ENCODE results near the gene MRFAP1L1. TPM values are rescaled to one million over a fixed set of nuclear protein-coding genes. Genes with fewer than 3 reads are reported as not detected.

MRFAP1L1 gene
- total and polyA plus RNA-seq, 2 donors (not counting 3 experiments of a cell fraction or from before 2014, with no cell fraction given): 28.7 to 42.0 TPM

DNA sequence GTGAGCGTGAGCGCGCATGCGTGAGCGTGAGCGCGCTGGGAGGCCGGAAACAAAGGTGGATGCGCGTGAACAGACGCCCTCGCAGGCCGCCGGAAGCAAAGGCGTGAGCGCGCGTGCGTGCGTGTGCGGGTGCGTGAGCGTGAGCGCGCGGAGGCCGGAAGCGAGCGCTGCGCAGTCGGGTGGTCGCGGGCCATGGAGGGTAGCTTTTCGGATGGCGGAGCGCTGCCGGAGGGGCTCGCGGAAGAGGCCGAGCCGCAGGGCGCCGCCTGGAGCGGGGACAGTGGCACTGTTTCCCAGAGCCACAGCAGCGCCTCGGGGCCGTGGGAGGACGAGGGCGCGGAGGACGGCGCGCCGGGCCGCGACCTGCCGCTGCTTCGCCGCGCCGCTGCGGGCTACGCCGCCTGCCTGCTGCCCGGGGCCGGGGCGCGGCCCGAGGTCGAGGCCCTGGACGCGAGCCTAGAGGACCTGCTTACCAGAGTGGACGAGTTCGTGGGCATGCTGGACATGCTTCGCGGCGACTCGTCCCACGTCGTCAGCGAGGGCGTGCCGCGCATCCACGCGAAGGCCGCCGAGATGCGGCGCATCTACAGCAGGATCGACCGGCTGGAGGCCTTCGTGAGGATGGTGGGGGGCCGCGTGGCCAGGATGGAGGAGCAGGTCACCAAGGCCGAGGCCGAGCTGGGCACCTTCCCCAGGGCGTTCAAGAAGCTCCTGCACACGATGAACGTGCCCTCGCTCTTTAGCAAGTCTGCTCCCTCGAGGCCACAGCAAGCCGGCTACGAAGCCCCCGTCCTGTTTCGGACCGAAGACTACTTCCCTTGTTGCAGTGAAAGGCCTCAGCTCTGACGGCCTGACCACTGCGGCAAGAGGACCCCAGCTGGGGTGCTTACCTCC lies 6.6 kb upstream of the MRFAP1L1 start, which contains the start of gene BLOC1S4:
Gene BLOC1S4 (plus strand): TSS at position 157 of the 894 bp plus-strand sequence. CDS start 36 bp downstream, at position 193.
- Histone ChIP-seq H3K4me3 (replicated peaks in 1 of 3; ENCODE audit: insufficient read depth in 1 of 3, low read depth in 1 of 3, low read length in 3 of 3) (peak within 1 kb of the TSS; percentile 19 to 69 (median 63)), H3K4me1 (ENCODE audit: control insufficient read depth, extremely low read depth, insufficient read depth, low read length) (peaks cover 10% of the 10 kb centered on the region), H3K9me3 (replicated peaks; ENCODE audit: control insufficient read depth, insufficient read depth, low read length) (no peaks in the 10 kb centered on the region), H3K4me2 (ENCODE audit: insufficient read depth, low read length) (peak within 1 kb of the TSS; percentile 75), H3K27ac (ENCODE audit: insufficient read depth, low read depth, low read length) (peak within 1 kb of the TSS; percentile 14), H4K20me1 (replicated peaks; ENCODE audit: control insufficient read depth, extremely low read depth, insufficient read depth, low read length) (no peaks in the 10 kb centered on the region), H3K79me2 (ENCODE audit: control insufficient read depth, insufficient read depth, low read length) (peaks cover 15% of the 10 kb centered on the region), H3K36me3 (ENCODE audit: control insufficient read depth in 2 of 2, extremely low read depth in 1 of 2, insufficient read depth in 2 of 2, low read length in 2 of 2) (no peaks in the 10 kb centered on the region), H3K27me3 (ENCODE audit: control insufficient read depth in 2 of 2, insufficient read depth in 2 of 2, low read length in 2 of 2) (peaks cover 2 to 4% of the 10 kb centered on the region in 2 experiments), H2AFZ (ENCODE audit: low read depth, low read length) (peak within 1 kb of the TSS; percentile 80), H3K9ac (replicated peaks; ENCODE audit: extremely low read depth, insufficient read depth, low read length) (peak within 1 kb of the TSS; percentile 46), H3K9me1 (replicated peaks; ENCODE audit: control insufficient read depth, extremely low read depth, insufficient read depth, low read length) (no peaks in the 10 kb centered on the region)
- intact Hi-C loops (cut with micrococcal nuclease): loop anchor here (1.0 to 2.0 kb wide), 2 partner anchors 41 to 352 kb away; partner anchors contain the start of gene GRPEL1
- DNase-seq (ENCODE audit: low read depth, low spot score) (peak; percentile 94), FAIRE-seq (peak; percentile 83)
- no peak for TF ChIP-seq MYC (IDR thresholded peaks at IDR 0.05; ENCODE audit: low read depth, low read length)
- peak; percentile 41 for TF ChIP-seq MAX (IDR thresholded peaks at IDR 0.05; ENCODE audit: insufficient read depth, insufficient read length)
- peak; percentile 92 for TF ChIP-seq POLR2AphosphoS5 (IDR thresholded peaks at IDR 0.05; ENCODE audit: insufficient read depth, low read depth, low read length)
- no peak for TF ChIP-seq GATA2 (IDR thresholded peaks at IDR 0.05; ENCODE audit: insufficient read depth, insufficient read length, low read depth, low read length)
- no peak for TF ChIP-seq EZH2 (IDR thresholded peaks at IDR 0.05; ENCODE audit: borderline replicate concordance, low read depth, low read length, severe bottlenecking)
- peak; percentile 92 for TF ChIP-seq POLR2A (IDR thresholded peaks at IDR 0.05; ENCODE audit: low read depth, low read length)
- TF ChIP-seq FOS (IDR thresholded peaks at IDR 0.05; ENCODE audit: borderline replicate concordance, insufficient read depth, low read length): no peak
- TF ChIP-seq, protein P1, sequence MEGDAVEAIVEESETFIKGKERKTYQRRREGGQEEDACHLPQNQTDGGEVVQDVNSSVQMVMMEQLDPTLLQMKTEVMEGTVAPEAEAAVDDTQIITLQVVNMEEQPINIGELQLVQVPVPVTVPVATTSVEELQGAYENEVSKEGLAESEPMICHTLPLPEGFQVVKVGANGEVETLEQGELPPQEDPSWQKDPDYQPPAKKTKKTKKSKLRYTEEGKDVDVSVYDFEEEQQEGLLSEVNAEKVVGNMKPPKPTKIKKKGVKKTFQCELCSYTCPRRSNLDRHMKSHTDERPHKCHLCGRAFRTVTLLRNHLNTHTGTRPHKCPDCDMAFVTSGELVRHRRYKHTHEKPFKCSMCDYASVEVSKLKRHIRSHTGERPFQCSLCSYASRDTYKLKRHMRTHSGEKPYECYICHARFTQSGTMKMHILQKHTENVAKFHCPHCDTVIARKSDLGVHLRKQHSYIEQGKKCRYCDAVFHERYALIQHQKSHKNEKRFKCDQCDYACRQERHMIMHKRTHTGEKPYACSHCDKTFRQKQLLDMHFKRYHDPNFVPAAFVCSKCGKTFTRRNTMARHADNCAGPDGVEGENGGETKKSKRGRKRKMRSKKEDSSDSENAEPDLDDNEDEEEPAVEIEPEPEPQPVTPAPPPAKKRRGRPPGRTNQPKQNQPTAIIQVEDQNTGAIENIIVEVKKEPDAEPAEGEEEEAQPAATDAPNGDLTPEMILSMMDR (IDR thresholded peaks at IDR 0.05; ENCODE audit: extremely low read depth in 1 of 2, insufficient read depth in 1 of 2, low read depth in 1 of 2, low read length in 2 of 2): peak in 1 of 2 donors; percentile 41
- no peak for TF ChIP-seq JUN (IDR thresholded peaks at IDR 0.05; ENCODE audit: borderline replicate concordance, insufficient read depth, insufficient read length, low read depth)
- TSS peak; percentile 52 for BruUV-seq (replicated peaks)
- POLR2A ChIA-PET: interaction anchor here (0.5 kb wide), 1 partner anchor 42 kb away, joined by 3 read pairs; no protein-coding TSS in a partner anchor
- CTCF ChIA-PET: interaction anchor here (1.1 to 6.7 kb wide), 6 partner anchors 41 to 355 kb away, joined by 3 to 353 read pairs (median 18); partner anchors contain the start of gene MRFAP1
- dilution Hi-C loops (cut with MboI; ENCODE audit: extremely low pct_ligation_motif_present, low sequenced_read_pairs): no loop called here

Measured in endothelial cell of umbilical vein (primary cell).